GM23338 (cell line): ENCODE measurements around the gene DACT1.

Experiments
- EZH2 ChIP-seq: fragments of 200-600 bp; sonication (generic); IDR thresholded peaks from one replicate; pipeline ENCODE4 v1.8.0; 2017; ENCODE audit warnings: antibody characterized with exemption, mild to moderate bottlenecking, low read depth; ENCODE audit not compliant: unreplicated experiment
- NANOG ChIP-seq: IDR thresholded peaks from 2 replicates; pipeline ENCODE4 v1.6.1; 2016; ENCODE audit warnings: antibody characterized with exemption, borderline replicate concordance

- TF ChIP-seq EZH2 (no peak), NANOG (no peak)
These were observed 43.8 kb upstream of the DACT1 start for GRCh38 chr14:58593977-58594376.
